Hepatocyte (in vitro differentiated cells): Measurements from ENCODE around the gene OSGIN1.

ENCODE experiments used
- EZH2phosphoT487 ChIP-seq: fragments of 200-600 bp; sonication (generic); IDR thresholded peaks from one replicate; pipeline ENCODE4 v1.6.1; 2018; ENCODE audit warnings: antibody characterized with exemption, mild to moderate bottlenecking, low read depth, moderate library complexity; ENCODE audit not compliant: unreplicated experiment, severe bottlenecking
- TF ChIP-seq, protein P1 (sequence below): fragments of 200-600 bp; sonication (generic); IDR thresholded peaks from 2 replicates; pipeline ENCODE4 v1.5.1; 2016; ENCODE audit warnings: antibody characterized with exemption, mild to moderate bottlenecking; ENCODE audit not compliant: poor library complexity

DNA sequence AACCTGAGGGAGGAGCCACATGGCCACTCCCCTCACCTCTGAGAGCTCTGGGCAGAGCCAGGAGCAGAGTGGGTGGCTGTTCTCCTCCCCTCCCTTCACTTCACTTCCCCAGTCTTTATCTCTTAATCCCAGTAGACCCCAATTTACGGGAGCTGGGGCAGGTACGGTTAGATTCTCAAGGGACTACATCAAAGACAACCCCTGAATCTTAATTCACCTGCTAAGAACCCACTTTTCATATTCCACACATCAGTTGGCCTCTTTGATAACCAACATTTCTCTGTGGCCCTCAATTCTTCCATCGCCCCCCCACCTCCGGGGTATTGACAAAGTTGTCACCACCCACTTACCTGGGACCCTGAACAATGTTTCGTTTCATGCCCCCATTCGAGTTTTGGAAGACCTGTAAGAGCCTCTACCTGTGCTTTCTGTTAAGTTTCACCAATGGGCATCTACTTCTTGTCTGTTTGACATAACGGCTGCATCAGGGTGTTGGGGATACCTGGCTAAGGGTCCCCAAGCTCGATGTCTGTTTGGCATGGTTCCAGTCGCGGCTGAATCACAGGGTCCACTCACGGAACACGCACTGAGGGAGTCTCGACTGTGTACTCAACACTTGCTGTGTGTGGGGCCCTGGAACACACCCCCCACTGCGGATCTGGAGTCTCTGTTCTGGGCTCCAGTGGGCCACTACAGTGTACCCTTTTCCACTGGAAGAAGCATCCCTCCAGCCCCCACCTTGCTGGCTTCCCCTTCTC is 61.7 kb downstream of the OSGIN1 start:
- TF ChIP-seq, protein P1, sequence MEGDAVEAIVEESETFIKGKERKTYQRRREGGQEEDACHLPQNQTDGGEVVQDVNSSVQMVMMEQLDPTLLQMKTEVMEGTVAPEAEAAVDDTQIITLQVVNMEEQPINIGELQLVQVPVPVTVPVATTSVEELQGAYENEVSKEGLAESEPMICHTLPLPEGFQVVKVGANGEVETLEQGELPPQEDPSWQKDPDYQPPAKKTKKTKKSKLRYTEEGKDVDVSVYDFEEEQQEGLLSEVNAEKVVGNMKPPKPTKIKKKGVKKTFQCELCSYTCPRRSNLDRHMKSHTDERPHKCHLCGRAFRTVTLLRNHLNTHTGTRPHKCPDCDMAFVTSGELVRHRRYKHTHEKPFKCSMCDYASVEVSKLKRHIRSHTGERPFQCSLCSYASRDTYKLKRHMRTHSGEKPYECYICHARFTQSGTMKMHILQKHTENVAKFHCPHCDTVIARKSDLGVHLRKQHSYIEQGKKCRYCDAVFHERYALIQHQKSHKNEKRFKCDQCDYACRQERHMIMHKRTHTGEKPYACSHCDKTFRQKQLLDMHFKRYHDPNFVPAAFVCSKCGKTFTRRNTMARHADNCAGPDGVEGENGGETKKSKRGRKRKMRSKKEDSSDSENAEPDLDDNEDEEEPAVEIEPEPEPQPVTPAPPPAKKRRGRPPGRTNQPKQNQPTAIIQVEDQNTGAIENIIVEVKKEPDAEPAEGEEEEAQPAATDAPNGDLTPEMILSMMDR = no peak
- TF ChIP-seq EZH2phosphoT487 = no peak
